HT1080 (cell line): Measurements from ENCODE around the gene OVCH2. TPM values are rescaled to one million over a fixed set of nuclear protein-coding genes. Genes with fewer than 3 reads are reported as not detected.
"Not testable (repeated sequence)": the region's sequence is repeated elsewhere in the genome, so short reads cannot be mapped to it uniquely, and the experiment has no call there.

Experiments
- DNase-seq: peaks from one replicate; pipeline ENCODE4 v3.0.0-alpha.2; 2015; ENCODE audit warnings: low read depth
- total RNA-seq: library from RNA; depleted of rRNA; stranded (reverse); fragments of >200 nt; shearing (Covaris generic); gene quantifications from 2 replicates; pipeline ENCODE4 v1.2.3, GENCODE V29; 2014

The OVCH2 gene
- total RNA-seq, 1 experiment from 2014 or later: not detected

DNA sequence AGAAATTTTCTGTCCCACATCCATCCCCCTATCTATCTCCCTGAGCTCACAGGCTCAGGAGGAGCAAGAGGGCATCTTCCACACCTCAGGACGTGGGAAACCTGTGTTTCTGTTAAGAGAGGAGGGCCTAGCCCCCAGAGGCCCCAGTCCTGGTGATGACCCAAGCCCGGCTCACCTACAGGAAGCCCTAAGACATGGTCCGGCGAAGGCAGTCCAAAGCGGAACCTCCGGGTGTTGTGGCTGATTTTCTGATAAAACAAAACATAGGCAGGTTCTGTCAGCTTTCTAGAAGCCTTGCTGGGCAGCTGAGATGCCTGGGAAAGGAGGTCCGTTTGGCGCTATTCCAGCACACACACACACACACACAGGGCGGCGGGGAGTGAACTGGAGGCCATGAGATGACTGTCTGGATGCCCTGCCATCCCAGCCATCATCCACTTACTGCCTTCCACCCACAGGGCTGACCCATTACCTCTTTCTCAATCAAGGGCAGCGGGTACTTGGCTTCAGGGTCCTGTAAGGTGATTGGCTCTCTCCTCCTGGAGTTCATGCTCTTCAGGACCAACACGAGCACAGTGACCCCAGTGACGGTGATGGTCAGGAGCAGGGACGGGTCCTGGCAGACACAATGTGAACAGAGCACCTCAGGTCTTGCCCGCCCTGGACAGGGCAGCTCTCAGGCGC, 33.9 kb downstream of the OVCH2 start:
- DNase-seq: no peak

- no peak for DNase-seq
Measured at GRCh38 chr11:7671347-7672215, 34.7 kb downstream of the OVCH2 start.

GRCh38 chr11:7670641-7671040, 35.6 kb downstream of the OVCH2 start:
- no peak for DNase-seq

GRCh38 chr11:7668911-7669310, 37.4 kb downstream of the OVCH2 start:
- DNase-seq: peak; percentile 61

- DNase-seq: no peak
Measured at GRCh38 chr11:7668464-7668863, 37.8 kb downstream of the OVCH2 start.

DNA sequence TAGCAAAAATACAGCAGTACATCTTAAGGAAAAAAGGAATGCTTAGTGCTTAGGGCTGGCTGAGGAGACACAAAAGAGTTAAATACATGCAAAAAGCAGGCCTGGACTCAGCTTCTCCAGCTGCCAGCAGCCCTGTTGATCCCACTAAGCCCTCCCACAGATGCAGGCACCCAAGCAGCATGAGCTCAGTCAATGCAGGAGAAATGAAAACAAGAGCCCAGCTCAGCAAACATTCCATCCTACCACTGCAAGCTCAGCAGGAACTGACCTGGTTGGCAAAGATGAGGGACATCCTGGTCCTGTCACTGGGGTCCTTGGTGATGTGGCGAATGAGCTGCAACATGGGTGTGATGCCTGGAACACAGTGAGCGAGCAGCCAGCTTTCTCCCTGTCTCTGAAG, 38.8 kb downstream of the OVCH2 start:
- DNase-seq: no peak

- no peak for DNase-seq
Measured at GRCh38 chr11:7666292-7666866, 39.9 kb downstream of the OVCH2 start.

DNA sequence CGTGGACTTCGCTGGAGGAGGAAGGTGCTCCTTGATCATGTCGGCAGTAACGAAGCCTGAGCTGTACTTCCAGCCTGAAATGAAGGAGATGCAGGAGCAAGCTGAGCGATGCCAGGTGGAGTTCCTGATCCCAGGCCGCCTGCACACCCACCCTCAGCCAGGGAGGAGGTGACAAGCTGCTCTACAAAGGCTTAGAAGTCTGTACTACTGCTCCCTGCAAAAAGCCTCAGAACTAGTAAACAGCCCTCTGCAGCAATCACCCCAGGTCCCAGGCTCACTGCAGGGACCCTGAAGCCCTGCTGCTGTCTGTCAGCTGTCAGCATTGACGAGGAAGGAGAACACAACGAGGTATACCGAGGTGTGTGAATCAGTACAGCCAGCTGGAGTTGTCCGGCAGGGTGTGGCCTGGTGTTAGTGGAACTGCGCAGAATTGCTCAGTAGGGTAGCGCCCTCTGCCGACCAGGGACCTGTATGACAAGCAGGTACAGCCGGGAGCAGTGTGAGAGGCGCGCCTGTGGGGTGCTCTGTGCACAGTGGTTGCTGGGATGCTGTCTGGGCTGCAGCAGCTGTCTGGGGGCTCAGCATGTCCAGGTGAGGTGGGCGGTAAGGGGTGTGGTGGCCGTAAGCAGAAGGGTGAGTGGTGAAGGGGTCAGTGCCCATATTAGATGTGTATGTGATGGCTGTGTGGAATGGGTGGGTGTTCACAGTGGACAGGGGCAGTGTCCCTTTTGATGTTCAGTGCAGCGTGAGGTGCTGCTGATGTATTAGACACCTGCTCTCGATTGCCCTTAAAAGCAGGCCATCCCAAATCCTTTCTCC, 40.6 kb downstream of the OVCH2 start:
- peak; percentile 66 for DNase-seq

- no peak for DNase-seq
Measured at GRCh38 chr11:7664867-7665266, 41.4 kb downstream of the OVCH2 start.

DNA sequence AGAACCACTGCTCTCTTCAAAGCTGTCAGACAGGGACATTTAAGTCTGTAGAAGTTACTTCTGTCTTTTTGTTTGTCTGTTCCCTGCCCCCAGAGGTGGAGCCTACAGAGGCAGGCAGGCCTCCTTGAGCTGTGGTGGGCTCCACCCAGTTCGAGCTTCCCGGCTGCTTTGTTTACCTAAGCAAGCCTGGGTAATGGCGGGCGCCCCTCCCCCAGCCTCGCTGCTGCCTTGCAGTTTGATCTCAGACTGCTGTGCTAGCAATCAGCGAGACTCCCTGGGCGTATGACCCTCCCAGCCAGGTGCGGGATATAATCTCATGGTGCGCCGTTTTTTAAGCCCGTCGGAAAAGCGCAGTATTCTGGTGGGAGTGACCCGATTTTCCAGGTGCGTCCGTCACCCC, 42.7 kb downstream of the OVCH2 start:
- not testable (repeated sequence) for DNase-seq

DNA sequence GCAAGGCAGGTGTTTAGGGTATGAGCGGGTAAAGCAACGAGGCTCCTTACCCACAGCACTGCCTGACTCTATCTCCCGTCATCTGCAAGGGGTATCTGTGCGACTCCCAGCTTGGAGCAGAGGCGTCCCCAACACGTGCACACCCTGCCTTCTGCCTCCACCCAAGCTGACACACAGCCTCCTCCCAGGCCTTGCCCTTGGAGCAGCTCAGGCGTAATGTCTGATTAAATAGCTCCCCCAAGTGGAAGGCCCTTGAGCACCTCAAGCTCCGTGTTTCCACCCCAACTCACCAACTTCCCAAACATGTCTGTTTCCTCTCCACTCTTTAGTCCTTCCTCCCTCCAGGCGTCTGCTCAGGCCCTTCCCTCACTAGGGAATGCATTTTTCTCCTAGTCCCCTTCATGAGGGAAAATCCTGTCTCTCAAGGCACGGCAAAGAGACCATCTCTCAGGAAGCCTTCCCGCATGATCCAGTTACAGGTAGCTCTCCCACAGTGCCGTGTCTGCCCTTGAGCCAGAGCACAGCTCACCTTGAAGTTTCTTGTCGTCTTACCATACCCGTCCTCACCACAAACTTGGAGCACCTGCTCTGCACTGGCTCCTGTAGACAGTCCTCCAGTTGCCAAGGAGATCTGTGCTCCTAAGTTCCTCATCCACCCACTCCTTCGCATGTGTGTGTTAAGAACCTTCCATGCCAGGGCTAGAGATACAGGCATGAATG, 48.8 kb downstream of the OVCH2 start:
- peak; percentile 68 for DNase-seq

- DNase-seq: no peak
Measured at GRCh38 chr11:7656704-7657103, 49.6 kb downstream of the OVCH2 start.

DNA sequence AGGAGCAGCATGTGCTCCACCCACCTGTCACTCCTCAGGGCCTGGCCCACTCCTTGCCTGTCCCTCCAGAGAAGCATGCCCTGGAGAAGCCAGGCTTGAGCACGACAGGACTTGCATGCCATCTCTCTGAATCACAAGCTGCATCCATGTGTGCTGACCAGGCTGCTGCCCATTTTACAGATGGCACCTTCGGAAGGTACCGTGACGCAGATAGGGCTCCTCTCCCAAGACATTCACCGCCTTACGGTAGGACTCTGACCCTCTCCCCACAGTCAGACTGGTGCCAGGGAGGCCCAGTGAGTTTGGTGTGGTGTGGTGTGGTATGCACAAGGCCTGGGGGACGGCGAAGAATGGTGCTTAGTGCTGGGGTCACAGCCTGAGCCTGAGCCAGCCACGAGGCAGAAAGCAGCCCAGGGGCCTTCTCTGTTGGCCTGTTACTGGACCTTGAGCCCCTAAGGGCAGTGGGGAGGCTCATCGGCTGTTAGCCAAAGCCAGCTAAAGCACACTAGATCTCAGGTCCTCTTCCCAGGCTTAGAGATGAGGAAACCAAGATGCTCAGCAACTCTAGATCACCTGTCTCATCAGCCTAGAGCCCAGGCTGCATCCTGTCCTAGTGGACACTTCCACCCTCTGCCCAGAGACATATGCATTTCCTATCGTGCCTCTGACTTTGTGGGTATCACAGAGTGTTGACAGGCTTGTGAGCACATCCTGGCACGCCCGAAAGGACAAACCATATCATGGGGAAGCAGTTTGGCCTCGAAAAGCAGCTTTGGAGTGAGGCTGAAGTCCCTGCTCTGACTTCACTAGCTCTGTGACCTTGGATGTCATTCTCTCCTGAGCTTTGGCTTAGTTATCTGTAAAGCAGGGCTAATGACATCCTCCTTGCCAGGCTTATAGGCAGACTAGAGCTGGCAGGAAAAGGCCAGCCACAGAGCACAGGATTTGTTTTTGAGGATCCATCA, 50.7 kb downstream of the OVCH2 start:
- DNase-seq: no peak

GRCh38 chr11:7654195-7654705, 52.0 kb downstream of the OVCH2 start:
- DNase-seq: no peak

DNA sequence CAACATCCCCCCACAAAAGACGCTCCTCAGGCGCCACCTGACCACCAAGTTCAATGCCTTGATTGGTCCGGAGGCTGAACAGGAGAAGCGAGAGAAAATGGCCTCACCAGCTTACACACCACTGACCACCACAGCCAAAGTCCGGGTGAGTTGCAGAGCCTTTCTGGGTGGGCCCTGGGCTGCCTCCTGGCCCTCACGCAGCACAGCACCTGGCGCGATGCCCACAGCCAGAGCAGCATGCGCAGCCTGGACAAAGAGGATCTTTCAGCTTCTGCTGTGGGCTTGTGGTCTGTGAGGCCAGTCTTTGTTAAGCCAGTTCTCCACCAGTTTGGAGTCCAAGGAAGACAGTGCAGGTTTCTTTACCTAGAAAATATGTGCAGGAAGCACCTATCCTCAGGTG, 54.6 kb downstream of the OVCH2 start:
- DNase-seq: no peak

GRCh38 chr11:7651140-7651551, 55.1 kb downstream of the OVCH2 start:
- DNase-seq: peak; percentile 83

DNA sequence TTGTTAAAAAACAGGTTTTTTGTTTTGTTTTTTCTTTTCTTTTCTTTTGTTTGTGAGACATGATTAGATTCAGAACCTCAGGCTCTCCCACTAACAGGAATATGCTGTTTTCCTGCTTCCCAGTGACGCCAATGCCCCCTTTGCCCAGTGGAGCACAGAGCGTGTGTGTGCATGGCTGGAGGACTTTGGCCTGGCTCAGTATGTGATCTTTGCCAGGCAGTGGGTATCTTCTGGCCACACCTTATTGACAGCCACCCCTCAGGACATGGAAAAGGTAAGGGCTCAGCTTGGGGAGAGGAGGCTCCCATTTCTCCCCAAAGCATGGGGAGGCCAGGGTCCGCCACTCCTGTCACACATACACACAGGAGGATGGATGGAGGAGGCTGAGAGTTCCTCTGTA, 58.0 kb downstream of the OVCH2 start:
- DNase-seq: no peak

- no peak for DNase-seq
Measured at GRCh38 chr11:7646866-7647265, 59.4 kb downstream of the OVCH2 start.

GRCh38 chr11:7645206-7645605, 61.1 kb downstream of the OVCH2 start:
- DNase-seq: no peak
